IMR-90 (cell line): ENCODE results near the gene DMAC2L. TPM values are rescaled to one million over a fixed set of nuclear protein-coding genes. Genes with fewer than 3 reads are reported as not detected.

Experiments
- ATAC-seq: fragments of 200-7000 bp; cut with Tn5 transposase; 2 replicates; pipeline ENCODE4 v1.9.1; 2020; ENCODE audit warnings: low read depth, mild to moderate bottlenecking, moderate library complexity
- BruUV-seq: library from RNA; stranded (reverse); fragments of 400-500 nt; replicated peaks from 2 replicates; lab custom pipeline; 2021; lab: Mats Ljungman, UMichigan
- CTCF ChIA-PET: fragments of 300-600 bp; formaldehyde crosslinking; extraction: SDS; loops from one replicate; lab custom pipeline; 2021; ENCODE audit warnings: antibody characterized with exemption; lab: Yijun Ruan, JAX
- POLR2A ChIA-PET: fragments of 300-600 bp; sonication (Branson Sonifier 250); formaldehyde crosslinking; loops from one replicate; lab custom pipeline; 2022; ENCODE audit warnings: antibody characterized with exemption; ENCODE audit not compliant: unreplicated experiment; lab: Charles Lee
- DNase-seq: peaks from one replicate; pipeline ENCODE4 v3.0.0; 2013
- H2AFZ ChIP-seq: replicated peaks from 2 replicates; pipeline ENCODE3; 2013; ENCODE audit warnings: low read length, mild to moderate bottlenecking; ENCODE audit not compliant: poor library complexity
- H2AK5ac ChIP-seq: 2 replicates; pipeline ENCODE4 v1.6.1; 2013; ENCODE audit warnings: low read depth, low read length, inconsistent platforms
- H2AK9ac ChIP-seq: replicated peaks from 2 replicates; pipeline ENCODE3; 2013; ENCODE audit warnings: mild to moderate bottlenecking, low read depth, low read length, moderate library complexity; ENCODE audit not compliant: poor library complexity
- H2BK120ac ChIP-seq: 2 replicates; pipeline ENCODE4 v1.6.1; 2013; ENCODE audit warnings: low read depth, low read length, inconsistent platforms
- H2BK15ac ChIP-seq: 3 replicates; pipeline ENCODE4 v1.6.1; 2013; ENCODE audit warnings: low read depth, low read length, inconsistent platforms
- H2BK20ac ChIP-seq: 2 replicates; pipeline ENCODE4 v1.6.1; 2013; ENCODE audit warnings: low read depth, mild to moderate bottlenecking, inconsistent platforms, low read length, moderate library complexity
- H2BK5ac ChIP-seq: 2 replicates; pipeline ENCODE4 v1.6.1; 2013; ENCODE audit warnings: mild to moderate bottlenecking, low read depth, low read length, inconsistent platforms; ENCODE audit not compliant: poor library complexity, severe bottlenecking
- H3K14ac ChIP-seq: replicated peaks from 2 replicates; pipeline ENCODE4 v1.6.1; 2013; ENCODE audit warnings: low read depth, low read length, inconsistent platforms
- H3K18ac ChIP-seq: 2 replicates; pipeline ENCODE4 v1.6.1; 2013; ENCODE audit warnings: low read depth, low read length, control low read depth
- H3K23ac ChIP-seq: 2 replicates; pipeline ENCODE4 v1.6.1; 2013; ENCODE audit warnings: low read depth, low read length, inconsistent platforms
- H3K27ac ChIP-seq: 2 replicates; pipeline ENCODE4 v1.5.1; 2013; ENCODE audit warnings: mild to moderate bottlenecking, control low read depth, low read length; ENCODE audit not compliant: insufficient read depth
- H3K27me3 ChIP-seq: 2 replicates; pipeline ENCODE4 v1.6.1; 2013; ENCODE audit warnings: low read length; ENCODE audit not compliant: control insufficient read depth, insufficient read depth
- H3K36me3 ChIP-seq: 2 replicates; pipeline ENCODE4 v1.6.1; 2013; ENCODE audit warnings: low read length, mixed read lengths; ENCODE audit not compliant: control insufficient read depth, insufficient read depth
- H3K4ac ChIP-seq: 2 replicates; pipeline ENCODE4 v1.6.1; 2013; ENCODE audit warnings: low read depth, low read length, inconsistent platforms
- H3K4me1 ChIP-seq: 2 replicates; pipeline ENCODE4 v1.6.1; 2013; ENCODE audit warnings: low read length, mixed read lengths; ENCODE audit not compliant: control insufficient read depth, insufficient read depth
- H3K4me2 ChIP-seq: 2 replicates; pipeline ENCODE4 v1.6.1; 2013; ENCODE audit warnings: low read depth, mild to moderate bottlenecking, control low read depth, low read length, moderate library complexity
- H3K4me3 ChIP-seq: 2 replicates; pipeline ENCODE4 v1.5.1; 2013; ENCODE audit warnings: low read depth, mild to moderate bottlenecking, control low read depth, low read length, moderate library complexity; ENCODE audit not compliant: insufficient read depth
- H3K56ac ChIP-seq: 2 replicates; pipeline ENCODE4 v1.6.1; 2013; ENCODE audit warnings: low read length, inconsistent platforms; ENCODE audit not compliant: insufficient read depth; ENCODE audit errors: extremely low read depth
- H3K79me1 ChIP-seq, 2 experiments: 2 replicates each; pipeline ENCODE4 v1.6.1; 2013; ENCODE audit warnings: low read length in 2 of 2, inconsistent platforms in 1 of 2, low read depth in 1 of 2
- H3K9ac ChIP-seq: 2 replicates; pipeline ENCODE4 v1.6.1; 2013; ENCODE audit warnings: low read depth, low read length, control low read depth
- H3K9me1 ChIP-seq: 2 replicates; pipeline ENCODE4 v1.6.1; 2013; ENCODE audit warnings: low read length, inconsistent platforms; ENCODE audit not compliant: insufficient read depth
- H3K9me3 ChIP-seq: 2 replicates; pipeline ENCODE4 v1.6.1; 2013; ENCODE audit warnings: low read length; ENCODE audit not compliant: control insufficient read depth, insufficient read depth
- H4K20me1 ChIP-seq: 2 replicates; pipeline ENCODE4 v1.6.1; 2013; ENCODE audit warnings: low read length, inconsistent platforms; ENCODE audit not compliant: insufficient read depth
- H4K5ac ChIP-seq: 2 replicates; pipeline ENCODE4 v1.6.1; 2013; ENCODE audit warnings: mild to moderate bottlenecking, low read depth, low read length, control low read depth
- H4K8ac ChIP-seq, 2 experiments: 2 replicates each; pipeline ENCODE4 v1.6.1; 2013; ENCODE audit warnings: low read depth in 2 of 2, low read length in 2 of 2, control low read depth in 1 of 2, inconsistent platforms in 1 of 2
- H4K91ac ChIP-seq: 2 replicates; pipeline ENCODE4 v1.6.1; 2013; ENCODE audit warnings: low read depth, low read length, inconsistent platforms; ENCODE audit not compliant: insufficient read depth
- MAFK ChIP-seq: IDR thresholded peaks from 2 replicates; pipeline ENCODE4 v1.6.1; 2012; ENCODE audit warnings: low read depth, low read length, improper control_type of control experiment
- NFE2L2 ChIP-seq: fragments of 150-350 bp; IDR thresholded peaks from 2 replicates; pipeline ENCODE4 v1.6.1; 2016; ENCODE audit warnings: low read depth, mild to moderate bottlenecking, low read length
- SMC3 ChIP-seq: fragments of 150-350 bp; IDR thresholded peaks from 2 replicates; pipeline ENCODE4 v1.6.1; 2016; ENCODE audit warnings: low read depth, mild to moderate bottlenecking, antibody characterized with exemption, low read length, moderate library complexity
- WGBS, 2 experiments: methylation state at CpG; one replicate each; pipeline versions ENCODE4 v1.1.5 to v1.1.7; 2013; ENCODE audit warnings: missing lambda C conversion rate in 2 of 2; ENCODE audit not compliant: insufficient read length in 1 of 2; ENCODE audit errors: extremely low coverage in 2 of 2; 5-methylcytosine and 5-hydroxymethylcytosine counted together
- dilution Hi-C: fragments of 300-500 bp; cut with HindIII; formaldehyde crosslinking; loops from one replicate; pipeline ENCODE4 v1.14.3; 2018; ENCODE audit warnings: low sequenced_read_pairs; ENCODE audit not compliant: unreplicated experiment
- in situ Hi-C: fragments of 300-500 bp; cut with MboI; formaldehyde crosslinking; loops from 3 replicates; pipeline ENCODE4 v1.14.3; 2019; ENCODE audit warnings: low sequenced_read_pairs, inconsistent platforms, mixed read lengths
- intact Hi-C: fragments of 100-400 bp; cut with micrococcal nuclease; formaldehyde crosslinking; loops from 2 replicates; pipeline ENCODE4 v1.10.0; 2022
- polyA plus RNA-seq, 3 experiments: library from polyadenylated mRNA; depleted of rRNA; stranded (reverse); fragments of >200 nt; gene quantifications; 2 replicates each; pipeline ENCODE4 v1.2.3, GENCODE V29; 2012; ENCODE audit warnings: low replicate concordance in 1 of 3
- total RNA-seq: library from RNA; depleted of rRNA; stranded (reverse); fragments of >200 nt; gene quantifications from 2 replicates; pipeline ENCODE4 v1.2.3, GENCODE V29; 2012
- TF ChIP-seq, protein P1 (sequence below): fragments of 150-350 bp; IDR thresholded peaks from 2 replicates; pipeline ENCODE4 v1.6.1; 2017; ENCODE audit warnings: mild to moderate bottlenecking, antibody characterized with exemption, low read length, low read depth

Gene DMAC2L
- total and polyA plus RNA-seq, 2 of the 4 experiments (the other 2 are of a cell fraction): 5.0 to 6.1 TPM

DNA sequence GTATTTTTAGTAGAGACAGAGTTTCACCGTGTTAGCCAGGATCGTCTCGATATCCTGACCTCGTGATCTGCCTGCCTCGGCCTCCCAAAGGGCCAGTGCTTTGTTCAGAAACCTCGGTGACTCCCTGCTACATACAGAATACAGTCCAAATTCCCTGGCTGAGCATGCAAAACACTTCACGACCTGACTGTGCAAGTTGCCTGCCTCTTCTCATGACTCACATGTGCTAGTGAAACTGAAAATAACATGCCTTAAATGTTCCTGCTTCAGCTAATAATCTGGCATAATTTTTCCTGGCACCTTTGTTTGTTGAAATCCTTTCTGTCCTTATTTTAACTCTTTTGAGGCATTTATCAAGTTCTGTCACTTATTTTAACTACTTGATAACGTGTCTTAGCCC, 8.2 kb downstream of the DMAC2L start:
- H3K4me2 ChIP-seq: peak overlapping the region; percentile 53; the same call in 1 of the 2 replicates
- BruUV-seq: no TSS peak
- no peaks in the 10 kb centered on the region; the same call in 1 of the 2 replicates for H4K20me1 ChIP-seq
- no peak overlapping the region for H2AK5ac ChIP-seq
- no peak overlapping the region; the same call in 1 of the 2 replicates for H3K18ac ChIP-seq
- peak overlapping the region; percentile 68 for H2BK5ac ChIP-seq
- no peak overlapping the region for H3K4me3 ChIP-seq
- H2BK120ac ChIP-seq: peak overlapping the region; percentile 38
- dilution Hi-C loops: no loop called here
- no peak overlapping the region for H4K91ac ChIP-seq
- ATAC-seq (peak; percentile 41; the same call in 1 of the 2 replicates), DNase-seq (peak; percentile 82)
- peak overlapping the region; percentile 42; the same call in 1 of the 2 replicates for H3K27ac ChIP-seq
- no peak overlapping the region for H2AFZ ChIP-seq
- H3K36me3 ChIP-seq: peaks cover 2% of the 10 kb centered on the region
- in situ Hi-C loops: loop anchor here (5.0 kb wide), 1 partner anchor 207 kb away; no protein-coding TSS in a partner anchor
- H3K79me1 ChIP-seq: peaks cover 8 to 36% of the 10 kb centered on the region in 2 experiments
- H3K23ac ChIP-seq: no peak overlapping the region
- ChIA-PET POLR2A (no interaction called here), CTCF (interaction anchor here (0.6 to 1.6 kb wide), 11 partner anchors 9 to 212 kb away, joined by 3 to 8 read pairs (median 4); partner anchors contain the start of gene MAP4K5)
- H4K5ac ChIP-seq: no peak overlapping the region
- peak overlapping the region; percentile 51 for H3K14ac ChIP-seq
- peak overlapping the region; percentile 52; the same call in 1 of the 2 replicates for H3K4ac ChIP-seq
- TF ChIP-seq, protein P1, sequence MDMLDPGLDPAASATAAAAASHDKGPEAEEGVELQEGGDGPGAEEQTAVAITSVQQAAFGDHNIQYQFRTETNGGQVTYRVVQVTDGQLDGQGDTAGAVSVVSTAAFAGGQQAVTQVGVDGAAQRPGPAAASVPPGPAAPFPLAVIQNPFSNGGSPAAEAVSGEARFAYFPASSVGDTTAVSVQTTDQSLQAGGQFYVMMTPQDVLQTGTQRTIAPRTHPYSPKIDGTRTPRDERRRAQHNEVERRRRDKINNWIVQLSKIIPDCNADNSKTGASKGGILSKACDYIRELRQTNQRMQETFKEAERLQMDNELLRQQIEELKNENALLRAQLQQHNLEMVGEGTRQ: no peak
- TF ChIP-seq NFE2L2: no peak
- TF ChIP-seq SMC3: no peak
- peak; percentile 52; the same call in 1 of the 2 replicates for TF ChIP-seq MAFK
- WGBS, 2 experiments: 51% methylated on average over 3 of the region's 8 CpGs; no CpG with 5 or more reads in 1 of the 2 experiments
- no peak overlapping the region; a peak in 1 of 4 replicates for H4K8ac ChIP-seq
- H3K9me1 ChIP-seq: peaks cover 8% of the 10 kb centered on the region
- no peaks in the 10 kb centered on the region for H3K27me3 ChIP-seq
- no peak overlapping the region for H3K9ac ChIP-seq
- intact Hi-C loops: loop anchor here (2.0 to 5.0 kb wide), 3 partner anchors 77 to 457 kb away; partner anchors contain the start of gene CDKL1
- H2AK9ac ChIP-seq: no peak overlapping the region
- no peaks in the 10 kb centered on the region for H3K9me3 ChIP-seq
- H3K56ac ChIP-seq: no peak overlapping the region
- H3K4me1 ChIP-seq: peaks cover 9% of the 10 kb centered on the region
- H2BK20ac ChIP-seq: peak overlapping the region; percentile 29; the same call in 1 of the 2 replicates
- H2BK15ac ChIP-seq: no peak overlapping the region
